CD14-positive monocyte (primary cell): ENCODE measurements around the gene ARID1B. TPM values are rescaled to one million over a fixed set of nuclear protein-coding genes. Genes with fewer than 3 reads are reported as not detected.

Experiments used
- DNase-seq, 3 donors: peaks; one replicate each; pipeline ENCODE4 v3.0.0-alpha.2; 2011 to 2022
- H2AFZ ChIP-seq: 2 replicates; pipeline ENCODE4 v1.6.0; 2012; ENCODE audit warnings: mild to moderate bottlenecking, low read depth, low read length, inconsistent platforms; ENCODE audit not compliant: insufficient read depth, poor library complexity, severe bottlenecking
- H3K27ac ChIP-seq, 2 donors: 1 replicate in 1 of 2; 2 replicates in 1 of 2; pipeline ENCODE4 v1.5.1; 2012 to 2013; ENCODE audit warnings: low read length in 2 of 2, control low read depth in 1 of 2, inconsistent platforms in 1 of 2, low read depth in 1 of 2, mild to moderate bottlenecking in 1 of 2
- H3K27me3 ChIP-seq, 2 donors: one replicate each; pipeline versions ENCODE4 v1.6.0 to v1.6.1; 2011 to 2013; ENCODE audit warnings: low read length in 2 of 2; ENCODE audit not compliant: control insufficient read depth in 2 of 2, insufficient read depth in 2 of 2
- H3K36me3 ChIP-seq, 2 donors: replicated peaks in 1 of 2; 1 replicate in 1 of 2; 2 replicates in 1 of 2; pipeline versions ENCODE4 v1.5.1 to v1.6.1; 2012 to 2013; ENCODE audit warnings: low read length in 2 of 2, control low read depth in 1 of 2, inconsistent platforms in 1 of 2, mild to moderate bottlenecking in 1 of 2; ENCODE audit not compliant: insufficient read depth in 2 of 2, control insufficient read depth in 1 of 2
- H3K4me1 ChIP-seq, 2 donors: 1 replicate in 1 of 2; 2 replicates in 1 of 2; pipeline versions ENCODE4 v1.5.1 to v1.6.1; 2012 to 2013; ENCODE audit warnings: low read length in 2 of 2, control low read depth in 1 of 2, inconsistent platforms in 1 of 2, mild to moderate bottlenecking in 1 of 2, moderate library complexity in 1 of 2; ENCODE audit not compliant: insufficient read depth in 2 of 2, control insufficient read depth in 1 of 2
- H3K4me2 ChIP-seq: replicated peaks from 2 replicates; pipeline ENCODE3; 2012; ENCODE audit warnings: low read length, moderate library complexity, mild to moderate bottlenecking; ENCODE audit not compliant: poor library complexity, severe bottlenecking; ENCODE audit errors: extremely low read depth
- H3K4me3 ChIP-seq, 3 experiments: fragments of 200-600 bp in 1 of 3; sonication (generic) in 1 of 3; replicated peaks in 1 of 3; 1 replicate in 2 of 3; 2 replicates in 1 of 3; pipeline ENCODE4 v1.5.1; 2011 to 2013; ENCODE audit warnings: low read length in 3 of 3, mild to moderate bottlenecking in 3 of 3, control low read depth in 2 of 3, low read depth in 2 of 3, inconsistent platforms in 1 of 3, moderate library complexity in 1 of 3
- H3K79me2 ChIP-seq: 2 replicates; pipeline ENCODE4 v1.6.0; 2012; ENCODE audit warnings: mild to moderate bottlenecking, control low read depth, inconsistent platforms, low read length, moderate library complexity; ENCODE audit not compliant: insufficient read depth
- H3K9ac ChIP-seq: 2 replicates; pipeline ENCODE4 v1.6.0; 2017; ENCODE audit warnings: low read length, mild to moderate bottlenecking; ENCODE audit not compliant: insufficient read depth, poor library complexity, severe bottlenecking
- H3K9me3 ChIP-seq, 2 donors: replicated peaks in 1 of 2; 1 replicate in 1 of 2; 2 replicates in 1 of 2; pipeline versions ENCODE4 v1.5.1 to v1.6.1; 2012 to 2013; ENCODE audit warnings: low read length in 2 of 2, control low read depth in 1 of 2; ENCODE audit not compliant: control insufficient read depth in 1 of 2, insufficient read depth in 1 of 2
- H4K20me1 ChIP-seq: 2 replicates; pipeline ENCODE4 v1.6.0; 2012; ENCODE audit warnings: mild to moderate bottlenecking, low read length, control low read depth, moderate library complexity; ENCODE audit not compliant: insufficient read depth
- H3K27ac Mint-ChIP-seq, 7 donors: one replicate each; pipeline ENCODE4 v1.8.0; 2020; ENCODE audit warnings: mild to moderate bottlenecking in 7 of 7, mixed read lengths in 7 of 7, moderate library complexity in 6 of 7, inconsistent platforms in 2 of 7
- H3K27me3 Mint-ChIP-seq, 3 donors: one replicate each; pipeline ENCODE4 v1.8.0; 2021 to 2022; ENCODE audit warnings: low read depth in 3 of 3, mild to moderate bottlenecking in 3 of 3, mixed read lengths in 3 of 3, moderate library complexity in 3 of 3, inconsistent platforms in 1 of 3
- H3K36me3 Mint-ChIP-seq, 2 donors: one replicate each; pipeline ENCODE4 v1.8.0; 2020; ENCODE audit warnings: mixed read lengths in 2 of 2, inconsistent platforms in 1 of 2, mild to moderate bottlenecking in 1 of 2
- H3K4me1 Mint-ChIP-seq: one replicate; pipeline ENCODE4 v1.8.0; 2020; ENCODE audit warnings: mild to moderate bottlenecking, mixed read lengths
- H3K4me3 Mint-ChIP-seq, 2 donors: one replicate each; pipeline ENCODE4 v1.8.0; 2020; ENCODE audit warnings: mild to moderate bottlenecking in 2 of 2, mixed read lengths in 2 of 2, moderate library complexity in 1 of 2
- H3K9me3 Mint-ChIP-seq, 7 donors: one replicate each; pipeline ENCODE4 v1.8.0; 2020 to 2022; ENCODE audit warnings: mixed read lengths in 7 of 7, mild to moderate bottlenecking in 6 of 7, moderate library complexity in 6 of 7, inconsistent platforms in 2 of 7
- WGBS: methylation state at CpG from one replicate; pipeline ENCODE4 v1.1.5; 2013; ENCODE audit warnings: missing lambda C conversion rate; ENCODE audit not compliant: insufficient coverage; 5-methylcytosine and 5-hydroxymethylcytosine counted together
- intact Hi-C, 2 donors: fragments of 100-400 bp; cut with micrococcal nuclease; formaldehyde crosslinking; loops; one replicate each; pipeline versions ENCODE4 v1.15.0 to v1.15.1; 2023
- polyA plus RNA-seq, 3 donors: library from polyadenylated mRNA; depleted of rRNA in 1 of 3; unstranded in 2 of 3; stranded (reverse) in 1 of 3; fragments of 300-500 nt in 2 of 3; fragments of >200 nt in 1 of 3; fragmentation: Illumina TruSeq in 2 of 3; gene quantifications; 1 replicate in 2 of 3; 2 replicates in 1 of 3; pipeline ENCODE4 v1.2.3, GENCODE V29; 2012 to 2021
- TF ChIP-seq, protein P1 (sequence below): fragments of 200-600 bp; IDR thresholded peaks from one replicate; pipeline ENCODE4 v1.8.0; 2022; ENCODE audit warnings: antibody characterized with exemption, mild to moderate bottlenecking

ARID1B gene
- polyA plus RNA-seq, 3 donors = 3.2 to 22.1 (median 3.8) TPM

DNA sequence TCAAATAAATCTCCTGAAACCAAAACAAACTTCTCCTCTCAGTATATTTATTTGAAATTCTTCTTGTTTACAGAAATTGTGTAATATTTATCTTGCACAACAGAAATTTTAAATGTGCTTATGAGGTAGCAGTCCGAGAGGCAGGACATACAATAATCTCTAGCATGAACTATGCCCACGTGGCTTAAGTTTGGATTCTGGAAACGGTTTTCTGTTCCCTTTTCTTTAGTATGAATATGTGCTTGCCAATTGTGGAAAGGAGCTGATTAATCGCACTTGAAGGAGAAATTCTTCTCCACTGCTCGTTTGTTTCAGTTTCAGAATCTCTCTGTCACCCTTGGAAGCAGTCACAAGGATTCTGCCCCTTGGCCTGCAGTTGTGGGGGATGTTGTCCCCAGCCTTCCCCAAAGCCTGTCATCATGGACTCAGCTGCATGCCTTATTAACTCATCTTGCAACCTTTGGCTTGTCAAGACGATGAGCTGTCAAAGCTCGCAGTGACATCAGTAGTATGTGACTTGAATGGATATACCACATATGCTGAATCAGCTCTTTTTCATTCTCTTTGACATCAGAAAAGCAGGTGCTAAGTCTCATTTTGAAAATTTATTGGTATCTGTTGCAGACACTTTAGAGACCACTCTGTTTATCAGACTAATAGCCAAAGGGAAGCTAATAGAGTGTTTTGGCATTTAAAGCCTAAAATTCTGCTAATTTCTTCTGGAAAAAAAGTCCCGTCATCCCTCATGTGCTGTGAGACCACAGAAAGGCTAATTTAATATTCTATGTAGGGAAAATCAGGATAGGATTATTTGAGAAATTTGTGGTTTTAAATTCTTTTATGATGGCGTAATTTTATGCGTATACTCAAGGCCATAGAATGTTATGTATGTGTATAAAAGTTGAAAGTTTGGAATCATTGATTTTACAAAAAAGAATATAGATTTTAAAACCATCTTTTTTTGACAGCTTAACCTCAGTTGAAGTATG lies 186.8 kb downstream of the ARID1B start:
- H3K4me3 Mint-ChIP-seq = peak overlapping the region; percentile 78 to 88
- H3K36me3 Mint-ChIP-seq = peaks cover 0 to 2% of the 10 kb centered on the region in 2 donors
- Histone ChIP-seq H3K27ac (peak overlapping the region; percentile 81 to 83), H3K36me3 (peaks cover 0 to 5% of the 10 kb centered on the region in 2 donors), H2AFZ (no peak overlapping the region), H3K79me2 (peaks cover 83% of the 10 kb centered on the region), H3K4me1 (peaks cover 7 to 18% of the 10 kb centered on the region in 2 donors), H3K27me3 (no peaks in the 10 kb centered on the region), H3K4me2 (peak overlapping the region; percentile 71), H4K20me1 (peaks cover 62% of the 10 kb centered on the region), H3K9me3 (no peaks in the 10 kb centered on the region), H3K9ac (peak overlapping the region; percentile 44), H3K4me3 (peak overlapping the region; percentile 20 to 72 (median 63))
- TF ChIP-seq, protein P1, sequence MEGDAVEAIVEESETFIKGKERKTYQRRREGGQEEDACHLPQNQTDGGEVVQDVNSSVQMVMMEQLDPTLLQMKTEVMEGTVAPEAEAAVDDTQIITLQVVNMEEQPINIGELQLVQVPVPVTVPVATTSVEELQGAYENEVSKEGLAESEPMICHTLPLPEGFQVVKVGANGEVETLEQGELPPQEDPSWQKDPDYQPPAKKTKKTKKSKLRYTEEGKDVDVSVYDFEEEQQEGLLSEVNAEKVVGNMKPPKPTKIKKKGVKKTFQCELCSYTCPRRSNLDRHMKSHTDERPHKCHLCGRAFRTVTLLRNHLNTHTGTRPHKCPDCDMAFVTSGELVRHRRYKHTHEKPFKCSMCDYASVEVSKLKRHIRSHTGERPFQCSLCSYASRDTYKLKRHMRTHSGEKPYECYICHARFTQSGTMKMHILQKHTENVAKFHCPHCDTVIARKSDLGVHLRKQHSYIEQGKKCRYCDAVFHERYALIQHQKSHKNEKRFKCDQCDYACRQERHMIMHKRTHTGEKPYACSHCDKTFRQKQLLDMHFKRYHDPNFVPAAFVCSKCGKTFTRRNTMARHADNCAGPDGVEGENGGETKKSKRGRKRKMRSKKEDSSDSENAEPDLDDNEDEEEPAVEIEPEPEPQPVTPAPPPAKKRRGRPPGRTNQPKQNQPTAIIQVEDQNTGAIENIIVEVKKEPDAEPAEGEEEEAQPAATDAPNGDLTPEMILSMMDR = no peak
- DNase-seq = peak; percentile 76 to 92 (median 81)
- 0% methylated on average over 2 of the region's 10 CpGs for WGBS
- intact Hi-C loops = loop anchor here in 1 of 2 donors (5.0 kb wide), 1 partner anchor 58 kb away; no protein-coding TSS in a partner anchor
- H3K4me1 Mint-ChIP-seq = peaks cover 18% of the 10 kb centered on the region
- peaks cover 0 to 2% (median 0%) of the 10 kb centered on the region in 3 donors for H3K27me3 Mint-ChIP-seq
- H3K27ac Mint-ChIP-seq = peak overlapping the region; percentile 88 to 96 (median 95)
- H3K9me3 Mint-ChIP-seq = peaks cover 0 to 2% (median 0%) of the 10 kb centered on the region in 7 donors

DNA sequence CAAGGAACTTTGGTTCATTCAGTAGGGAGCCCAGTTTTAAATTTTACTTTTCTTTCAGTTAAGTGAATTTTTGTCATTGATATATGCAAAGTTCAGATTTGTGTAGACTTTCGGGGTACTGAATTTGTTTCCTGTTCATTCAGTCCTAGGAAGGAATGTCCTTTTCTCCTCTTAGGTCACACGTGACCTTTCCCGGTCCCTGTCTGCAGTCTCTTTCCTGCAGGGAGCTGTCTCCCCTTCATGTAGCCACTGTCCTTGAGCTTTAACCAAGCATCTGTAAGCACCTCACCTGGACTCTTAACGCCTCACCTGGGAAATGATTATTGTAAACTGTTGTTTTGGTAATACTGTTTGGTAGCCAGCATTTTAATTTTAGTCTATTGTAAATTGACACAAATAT lies 190.7 kb downstream of the ARID1B start:
- intact Hi-C loops = no loop called here
- H3K36me3 ChIP-seq = no peaks in the 10 kb centered on the region
- H3K36me3 Mint-ChIP-seq = no peaks in the 10 kb centered on the region
- H3K27ac Mint-ChIP-seq = no peak overlapping the region
- H3K4me1 ChIP-seq = peaks cover 7 to 18% of the 10 kb centered on the region in 2 donors
- peaks cover 0 to 2% (median 0%) of the 10 kb centered on the region in 3 donors for H3K27me3 Mint-ChIP-seq
- H3K9me3 Mint-ChIP-seq = peaks cover 0 to 2% (median 0%) of the 10 kb centered on the region in 7 donors
- H4K20me1 ChIP-seq = peaks cover 83% of the 10 kb centered on the region
- DNase-seq = no peak
- no peaks in the 10 kb centered on the region for H3K9me3 ChIP-seq
- no peak overlapping the region for H3K4me3 ChIP-seq
- no CpG with 5 or more reads among the region's 4 CpGs for WGBS
- H3K4me3 Mint-ChIP-seq = no peak overlapping the region
- peaks cover 31% of the 10 kb centered on the region for H3K4me1 Mint-ChIP-seq
- H3K79me2 ChIP-seq = peaks cover 87% of the 10 kb centered on the region
- H3K4me2 ChIP-seq = no peak overlapping the region
- no peak overlapping the region for H3K27ac ChIP-seq
- H2AFZ ChIP-seq = no peak overlapping the region
- H3K9ac ChIP-seq = no peak overlapping the region
- H3K27me3 ChIP-seq = no peaks in the 10 kb centered on the region
- TF ChIP-seq, protein P1 = no peak
